ENCODE data around the gene TRMT13.
"Not testable (repeated sequence)": the region's sequence is repeated elsewhere in the genome, so short reads cannot be mapped to it uniquely, and the experiment has no call there.

Gene TRMT13

DNA sequence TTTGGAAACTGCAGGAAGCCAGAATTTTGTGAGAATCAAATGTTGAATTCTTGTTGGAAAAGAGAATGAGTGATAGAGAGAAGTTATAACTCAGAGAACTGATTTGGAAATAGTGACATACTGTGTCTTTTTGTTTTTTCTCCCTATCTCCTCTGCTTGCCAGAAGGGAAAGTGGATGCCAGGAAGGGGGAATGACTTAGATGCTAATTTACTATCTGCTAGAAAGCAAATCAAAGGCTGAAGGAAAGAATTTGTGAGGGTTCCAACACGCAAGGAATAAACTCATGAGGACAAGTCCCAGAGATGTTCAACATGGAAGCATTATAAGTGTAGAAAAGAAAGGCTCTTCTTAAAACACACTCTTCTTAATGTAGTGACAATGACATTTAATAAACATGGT, 65.6 kb downstream of the TRMT13 start:
- no peak for DNase-seq (ENCODE audit: low read depth)
- no peak overlapping the region for H3K4me3 ChIP-seq (replicated peaks; ENCODE audit: low read depth, low read length)
- TF ChIP-seq, protein P1, sequence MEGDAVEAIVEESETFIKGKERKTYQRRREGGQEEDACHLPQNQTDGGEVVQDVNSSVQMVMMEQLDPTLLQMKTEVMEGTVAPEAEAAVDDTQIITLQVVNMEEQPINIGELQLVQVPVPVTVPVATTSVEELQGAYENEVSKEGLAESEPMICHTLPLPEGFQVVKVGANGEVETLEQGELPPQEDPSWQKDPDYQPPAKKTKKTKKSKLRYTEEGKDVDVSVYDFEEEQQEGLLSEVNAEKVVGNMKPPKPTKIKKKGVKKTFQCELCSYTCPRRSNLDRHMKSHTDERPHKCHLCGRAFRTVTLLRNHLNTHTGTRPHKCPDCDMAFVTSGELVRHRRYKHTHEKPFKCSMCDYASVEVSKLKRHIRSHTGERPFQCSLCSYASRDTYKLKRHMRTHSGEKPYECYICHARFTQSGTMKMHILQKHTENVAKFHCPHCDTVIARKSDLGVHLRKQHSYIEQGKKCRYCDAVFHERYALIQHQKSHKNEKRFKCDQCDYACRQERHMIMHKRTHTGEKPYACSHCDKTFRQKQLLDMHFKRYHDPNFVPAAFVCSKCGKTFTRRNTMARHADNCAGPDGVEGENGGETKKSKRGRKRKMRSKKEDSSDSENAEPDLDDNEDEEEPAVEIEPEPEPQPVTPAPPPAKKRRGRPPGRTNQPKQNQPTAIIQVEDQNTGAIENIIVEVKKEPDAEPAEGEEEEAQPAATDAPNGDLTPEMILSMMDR (IDR thresholded peaks at IDR 0.05; ENCODE audit: low read length, missing control alignments): no peak

DNA sequence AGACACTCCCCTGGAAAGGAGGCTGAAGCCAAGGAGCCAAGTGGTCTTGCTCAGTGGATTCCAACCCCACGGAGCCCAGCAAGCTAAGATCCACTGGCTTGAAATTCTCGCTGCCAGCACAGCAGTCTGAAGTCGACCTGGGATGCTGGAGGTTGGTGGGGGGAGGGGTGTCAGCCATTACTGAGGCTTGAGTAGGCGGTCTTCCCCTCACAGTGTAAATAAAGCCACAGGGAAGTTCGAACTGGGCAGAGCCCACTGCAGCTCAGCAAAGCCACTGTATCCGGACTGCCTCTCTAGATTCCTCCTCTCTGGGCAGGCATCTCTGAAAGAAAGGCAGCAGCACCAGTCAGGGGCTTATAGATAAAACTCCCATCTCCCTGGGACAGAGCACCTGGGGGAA, 67.1 kb downstream of the TRMT13 start:
- H3K4me3 ChIP-seq (replicated peaks; ENCODE audit: low read depth, low read length); DNase-seq (ENCODE audit: low read depth): not testable (repeated sequence)

Data from fibroblast of pulmonary artery (primary cell).